HL-60 (cell line): ENCODE measurements around the gene PDE4B.

Experiments used
- GABPA ChIP-seq: IDR thresholded peaks from 2 replicates; pipeline ENCODE4 v1.6.1; 2012; ENCODE audit warnings: low read depth
- POLR2AphosphoS5 ChIP-seq: IDR thresholded peaks from 2 replicates; pipeline ENCODE4 v1.6.1; 2012; ENCODE audit warnings: low read depth
- SPI1 ChIP-seq: IDR thresholded peaks from 2 replicates; pipeline ENCODE4 v1.6.1; 2012; ENCODE audit warnings: low read depth, mild to moderate bottlenecking, borderline replicate concordance
- TF ChIP-seq, protein P1 (sequence below): IDR thresholded peaks from one replicate; pipeline ENCODE4 v1.5.1; 2011; ENCODE audit warnings: low read length, control low read depth, inconsistent platforms; ENCODE audit not compliant: insufficient read depth
- TF ChIP-seq, protein P2 (sequence below): IDR thresholded peaks from 2 replicates; pipeline ENCODE4 v1.6.1; 2012; ENCODE audit warnings: low read depth; ENCODE audit not compliant: insufficient replicate concordance

DNA sequence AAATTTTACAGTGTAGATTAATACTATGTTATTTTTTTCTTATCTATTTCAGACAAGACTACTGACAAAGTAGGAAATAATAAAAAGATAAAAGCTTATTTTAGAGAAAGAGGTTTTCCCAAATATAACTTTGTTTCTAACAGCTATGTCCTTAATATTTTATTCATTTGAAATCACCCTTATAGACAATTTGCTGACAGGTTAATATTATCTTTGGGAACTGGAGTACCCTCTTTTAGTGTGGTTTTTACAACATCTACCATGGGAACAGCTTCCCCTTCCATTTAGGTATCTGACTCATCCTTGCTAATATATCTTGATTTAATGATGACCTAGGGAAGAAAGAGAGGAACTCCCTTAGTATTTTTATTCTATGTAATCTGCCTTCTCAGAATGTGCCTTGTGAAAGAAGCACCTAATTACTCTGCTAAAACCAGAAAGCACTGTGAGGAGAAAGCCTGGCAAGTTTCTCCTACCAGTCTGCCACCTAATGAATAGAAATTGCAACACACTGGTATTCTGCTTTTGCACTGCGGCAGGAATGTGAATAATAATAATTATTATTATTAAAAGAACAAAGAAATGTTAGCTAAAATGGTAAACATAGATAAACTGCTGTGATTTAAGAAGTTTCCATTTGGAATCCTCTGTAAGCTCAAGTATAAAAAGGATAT is 192.8 kb downstream of the PDE4B start:
- TF ChIP-seq SPI1: no peak
- TF ChIP-seq, protein P1, sequence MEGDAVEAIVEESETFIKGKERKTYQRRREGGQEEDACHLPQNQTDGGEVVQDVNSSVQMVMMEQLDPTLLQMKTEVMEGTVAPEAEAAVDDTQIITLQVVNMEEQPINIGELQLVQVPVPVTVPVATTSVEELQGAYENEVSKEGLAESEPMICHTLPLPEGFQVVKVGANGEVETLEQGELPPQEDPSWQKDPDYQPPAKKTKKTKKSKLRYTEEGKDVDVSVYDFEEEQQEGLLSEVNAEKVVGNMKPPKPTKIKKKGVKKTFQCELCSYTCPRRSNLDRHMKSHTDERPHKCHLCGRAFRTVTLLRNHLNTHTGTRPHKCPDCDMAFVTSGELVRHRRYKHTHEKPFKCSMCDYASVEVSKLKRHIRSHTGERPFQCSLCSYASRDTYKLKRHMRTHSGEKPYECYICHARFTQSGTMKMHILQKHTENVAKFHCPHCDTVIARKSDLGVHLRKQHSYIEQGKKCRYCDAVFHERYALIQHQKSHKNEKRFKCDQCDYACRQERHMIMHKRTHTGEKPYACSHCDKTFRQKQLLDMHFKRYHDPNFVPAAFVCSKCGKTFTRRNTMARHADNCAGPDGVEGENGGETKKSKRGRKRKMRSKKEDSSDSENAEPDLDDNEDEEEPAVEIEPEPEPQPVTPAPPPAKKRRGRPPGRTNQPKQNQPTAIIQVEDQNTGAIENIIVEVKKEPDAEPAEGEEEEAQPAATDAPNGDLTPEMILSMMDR: no peak
- no peak for TF ChIP-seq POLR2AphosphoS5
- TF ChIP-seq, protein P2, sequence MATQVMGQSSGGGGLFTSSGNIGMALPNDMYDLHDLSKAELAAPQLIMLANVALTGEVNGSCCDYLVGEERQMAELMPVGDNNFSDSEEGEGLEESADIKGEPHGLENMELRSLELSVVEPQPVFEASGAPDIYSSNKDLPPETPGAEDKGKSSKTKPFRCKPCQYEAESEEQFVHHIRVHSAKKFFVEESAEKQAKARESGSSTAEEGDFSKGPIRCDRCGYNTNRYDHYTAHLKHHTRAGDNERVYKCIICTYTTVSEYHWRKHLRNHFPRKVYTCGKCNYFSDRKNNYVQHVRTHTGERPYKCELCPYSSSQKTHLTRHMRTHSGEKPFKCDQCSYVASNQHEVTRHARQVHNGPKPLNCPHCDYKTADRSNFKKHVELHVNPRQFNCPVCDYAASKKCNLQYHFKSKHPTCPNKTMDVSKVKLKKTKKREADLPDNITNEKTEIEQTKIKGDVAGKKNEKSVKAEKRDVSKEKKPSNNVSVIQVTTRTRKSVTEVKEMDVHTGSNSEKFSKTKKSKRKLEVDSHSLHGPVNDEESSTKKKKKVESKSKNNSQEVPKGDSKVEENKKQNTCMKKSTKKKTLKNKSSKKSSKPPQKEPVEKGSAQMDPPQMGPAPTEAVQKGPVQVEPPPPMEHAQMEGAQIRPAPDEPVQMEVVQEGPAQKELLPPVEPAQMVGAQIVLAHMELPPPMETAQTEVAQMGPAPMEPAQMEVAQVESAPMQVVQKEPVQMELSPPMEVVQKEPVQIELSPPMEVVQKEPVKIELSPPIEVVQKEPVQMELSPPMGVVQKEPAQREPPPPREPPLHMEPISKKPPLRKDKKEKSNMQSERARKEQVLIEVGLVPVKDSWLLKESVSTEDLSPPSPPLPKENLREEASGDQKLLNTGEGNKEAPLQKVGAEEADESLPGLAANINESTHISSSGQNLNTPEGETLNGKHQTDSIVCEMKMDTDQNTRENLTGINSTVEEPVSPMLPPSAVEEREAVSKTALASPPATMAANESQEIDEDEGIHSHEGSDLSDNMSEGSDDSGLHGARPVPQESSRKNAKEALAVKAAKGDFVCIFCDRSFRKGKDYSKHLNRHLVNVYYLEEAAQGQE: no peak
- no peak for TF ChIP-seq GABPA
